SK-N-MC (cell line): ENCODE results near the gene NIFK.

Source experiments
- EZH2 ChIP-seq: fragments of 200-600 bp; sonication (generic); IDR thresholded peaks from one replicate; pipeline ENCODE4 v1.6.1; 2017; ENCODE audit warnings: antibody characterized with exemption
- FOXP2 ChIP-seq: optimal IDR thresholded peaks from 2 replicates; pipeline ENCODE3; 2011; ENCODE audit warnings: mild to moderate bottlenecking, moderate library complexity; ENCODE audit not compliant: insufficient read depth; ENCODE audit errors: extremely low read length, control extremely low read depth
- POLR2AphosphoS5 ChIP-seq: IDR thresholded peaks from 2 replicates; pipeline ENCODE4 v1.6.1; 2012; ENCODE audit warnings: mild to moderate bottlenecking, low read depth, low read length, borderline replicate concordance

DNA sequence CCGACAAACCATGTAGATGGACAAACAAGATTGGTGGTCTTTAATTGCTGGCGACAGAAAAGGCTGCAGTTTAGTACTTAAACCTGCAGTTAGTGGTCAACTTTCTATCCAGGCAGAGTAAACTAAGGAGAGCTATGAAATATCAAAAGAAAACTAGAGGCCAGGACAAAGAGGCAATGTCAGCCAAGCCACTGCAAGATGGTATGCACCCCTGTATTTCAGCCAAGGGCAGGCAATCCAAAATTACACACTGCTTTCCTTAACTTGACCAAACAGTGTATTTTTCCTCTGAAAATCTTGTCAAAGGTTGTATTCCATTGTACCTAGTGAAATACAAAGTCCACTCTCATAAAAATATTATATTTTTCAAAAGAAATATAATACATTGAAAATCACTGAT, 9.3 kb downstream of the NIFK start:
- TF ChIP-seq EZH2 (no peak), POLR2AphosphoS5 (no peak), FOXP2 (no peak)
